Neuronal stem cell (in vitro differentiated cells): ENCODE data around the gene FDXR. TPM values are rescaled to one million over a fixed set of nuclear protein-coding genes. Genes with fewer than 3 reads are reported as not detected.
A peak's percentile ranks its signal among the peaks of the same experiment; 100 is the strongest.

ENCODE experiments used
- DNase-seq: peaks from one replicate; pipeline ENCODE4 v3.0.0-alpha.2; 2013; ENCODE audit warnings: low spot score
- H2AFZ ChIP-seq: one replicate; pipeline ENCODE4 v1.6.1; 2013; ENCODE audit warnings: mild to moderate bottlenecking, low read length, inconsistent platforms
- H2AK5ac ChIP-seq: 2 replicates; pipeline ENCODE4 v1.6.1; 2013; ENCODE audit warnings: low read depth, mild to moderate bottlenecking, inconsistent platforms, low read length, moderate library complexity, mixed read lengths
- H2BK120ac ChIP-seq: 2 replicates; pipeline ENCODE4 v1.6.1; 2013; ENCODE audit warnings: low read depth, mild to moderate bottlenecking, inconsistent platforms, low read length, moderate library complexity, mixed read lengths
- H2BK12ac ChIP-seq: one replicate; pipeline ENCODE4 v1.6.1; 2013; ENCODE audit warnings: low read length, inconsistent platforms
- H2BK15ac ChIP-seq: 2 replicates; pipeline ENCODE4 v1.6.1; 2013; ENCODE audit warnings: mild to moderate bottlenecking, low read length, inconsistent platforms, mixed read lengths
- H2BK5ac ChIP-seq: one replicate; pipeline ENCODE4 v1.6.1; 2013; ENCODE audit warnings: inconsistent platforms, mild to moderate bottlenecking, low read length, moderate library complexity
- H3K14ac ChIP-seq: one replicate; pipeline ENCODE4 v1.6.1; 2013; ENCODE audit warnings: low read length, inconsistent platforms
- H3K18ac ChIP-seq: 2 replicates; pipeline ENCODE4 v1.6.1; 2013; ENCODE audit warnings: low read length, inconsistent platforms
- H3K23ac ChIP-seq: 2 replicates; pipeline ENCODE4 v1.6.1; 2013; ENCODE audit warnings: low read depth, mild to moderate bottlenecking, mixed read lengths, low read length, inconsistent platforms; ENCODE audit not compliant: poor library complexity
- H3K27ac ChIP-seq: replicated peaks from 3 replicates; pipeline ENCODE4 v1.5.1; 2013; ENCODE audit warnings: low read length, inconsistent platforms
- H3K27me3 ChIP-seq, 3 experiments: 2 replicates each; pipeline ENCODE4 v1.6.1; 2013; ENCODE audit warnings: low read length in 3 of 3, mild to moderate bottlenecking in 2 of 3, inconsistent platforms in 1 of 3, low read depth in 1 of 3, mixed read lengths in 1 of 3, moderate library complexity in 1 of 3; ENCODE audit not compliant: control insufficient read depth in 3 of 3, insufficient read depth in 3 of 3
- H3K36me3 ChIP-seq, 2 donors: replicated peaks in 1 of 2; 2 replicates each; pipeline ENCODE4 v1.6.1; 2013; ENCODE audit warnings: low read length in 2 of 2; ENCODE audit not compliant: control insufficient read depth in 2 of 2, insufficient read depth in 2 of 2
- H3K4ac ChIP-seq: 2 replicates; pipeline ENCODE4 v1.6.1; 2013; ENCODE audit warnings: inconsistent platforms, mild to moderate bottlenecking, low read length, moderate library complexity
- H3K4me1 ChIP-seq, 2 donors: 1 replicate in 1 of 2; 2 replicates in 1 of 2; pipeline ENCODE4 v1.6.1; 2013; ENCODE audit warnings: low read length in 2 of 2, low read depth in 1 of 2; ENCODE audit not compliant: control insufficient read depth in 2 of 2, insufficient read depth in 1 of 2
- H3K4me2 ChIP-seq: one replicate; pipeline ENCODE4 v1.6.1; 2013; ENCODE audit warnings: mild to moderate bottlenecking, low read length, inconsistent platforms; ENCODE audit not compliant: insufficient read depth, poor library complexity, severe bottlenecking
- H3K4me3 ChIP-seq, 2 donors: 2 replicates each; pipeline ENCODE4 v1.5.1; 2013; ENCODE audit warnings: low read length in 2 of 2, mild to moderate bottlenecking in 2 of 2, inconsistent platforms in 1 of 2, moderate library complexity in 1 of 2
- H3K79me1 ChIP-seq: one replicate; pipeline ENCODE4 v1.6.1; 2013; ENCODE audit warnings: low read depth, mild to moderate bottlenecking, inconsistent platforms, low read length, moderate library complexity
- H3K9ac ChIP-seq: one replicate; pipeline ENCODE4 v1.6.1; 2013; ENCODE audit warnings: mild to moderate bottlenecking, low read depth, low read length, inconsistent platforms; ENCODE audit not compliant: poor library complexity
- H3K9me3 ChIP-seq, 2 donors: replicated peaks in 1 of 2; 2 replicates each; pipeline versions ENCODE3 to v1.6.1; 2013; ENCODE audit warnings: low read length in 2 of 2, mild to moderate bottlenecking in 2 of 2, inconsistent platforms in 1 of 2, low read depth in 1 of 2, mixed read lengths in 1 of 2, moderate library complexity in 1 of 2; ENCODE audit not compliant: control insufficient read depth in 2 of 2, insufficient read depth in 1 of 2
- H4K8ac ChIP-seq: one replicate; pipeline ENCODE4 v1.6.1; 2013; ENCODE audit warnings: low read depth, mild to moderate bottlenecking, inconsistent platforms, low read length, moderate library complexity
- H4K91ac ChIP-seq: one replicate; pipeline ENCODE4 v1.6.1; 2013; ENCODE audit warnings: low read length, low read depth, mild to moderate bottlenecking, inconsistent platforms; ENCODE audit not compliant: poor library complexity
- WGBS, 2 donors: extraction: QIAGEN DNeasy Blood & Tissue Kit; methylation state at CpG; one replicate each; pipeline ENCODE4 v1.1.7; 2013; ENCODE audit warnings: missing lambda C conversion rate in 2 of 2, mixed read lengths in 1 of 2; ENCODE audit not compliant: insufficient read length in 2 of 2, insufficient replicate concordance in 1 of 2; ENCODE audit errors: extremely low coverage in 2 of 2; 5-methylcytosine and 5-hydroxymethylcytosine counted together
- polyA plus RNA-seq, 2 experiments: library from polyadenylated mRNA; stranded (reverse); fragments of 200-250 nt; gene quantifications; one replicate each; pipeline ENCODE4 v1.2.3, GENCODE V29; 2013

The FDXR gene
- polyA plus RNA-seq (2013, experiment 1 of 2), result 13.2 TPM
- 12.0 TPM for polyA plus RNA-seq (2013, experiment 2 of 2)

GRCh38 chr17:74872313-74873036 is at the start of gene FDXR:
Gene FDXR, minus strand, starts transcription at chr17:74872994. Its CDS starts 50 bp downstream, at chr17:74872944.
- peak within 1 kb of the TSS; percentile 97 for H2AFZ ChIP-seq
- H3K18ac ChIP-seq, result peak within 1 kb of the TSS; percentile 99
- peak within 1 kb of the TSS; percentile 76 for H2BK120ac ChIP-seq
- no peak within 1 kb of the TSS for H2BK12ac ChIP-seq
- peaks cover 5 to 30% of the 10 kb centered on the region in 2 donors for H3K36me3 ChIP-seq
- H3K27ac ChIP-seq, result peak within 1 kb of the TSS; percentile 75
- no peak within 1 kb of the TSS for H3K4ac ChIP-seq
- no peak for DNase-seq
- no peak within 1 kb of the TSS for H4K8ac ChIP-seq
- WGBS, 2 donors, result no CpG with 5 or more reads among the region's 38 CpGs
- peak within 1 kb of the TSS; percentile 89 for H3K4me2 ChIP-seq
- peak within 1 kb of the TSS; percentile 92 to 95 for H3K4me3 ChIP-seq
- peak within 1 kb of the TSS; percentile 23 for H2AK5ac ChIP-seq
- H3K23ac ChIP-seq, result peak within 1 kb of the TSS; percentile 96
- H3K4me1 ChIP-seq, result peaks cover 14 to 15% of the 10 kb centered on the region in 2 donors
- H2BK5ac ChIP-seq, result peak within 1 kb of the TSS; percentile 93
- H3K9ac ChIP-seq, result peak within 1 kb of the TSS; percentile 99
- H2BK15ac ChIP-seq, result peak within 1 kb of the TSS; percentile 91
- peaks cover 7% of the 10 kb centered on the region for H3K79me1 ChIP-seq
- peak within 1 kb of the TSS; percentile 100 for H3K14ac ChIP-seq
- H4K91ac ChIP-seq, result no peak within 1 kb of the TSS
- H3K9me3 ChIP-seq, result no peaks in the 10 kb centered on the region
- peaks cover 0 to 15% (median 0%) of the 10 kb centered on the region in 3 experiments for H3K27me3 ChIP-seq

GRCh38 chr17:74922172-74922571 is 49.4 kb upstream of the FDXR start:
- no peak overlapping the region for H3K4me3 ChIP-seq
- H3K9ac ChIP-seq, result no peak overlapping the region
- H3K23ac ChIP-seq, result no peak overlapping the region
- H3K4ac ChIP-seq, result no peak overlapping the region
- no peak overlapping the region for H4K8ac ChIP-seq
- peak overlapping the region; percentile 85 for H2BK15ac ChIP-seq
- H3K4me2 ChIP-seq, result peak overlapping the region; percentile 73
- no peak overlapping the region for H4K91ac ChIP-seq
- H3K4me1 ChIP-seq, result peaks cover 7 to 15% of the 10 kb centered on the region in 2 donors
- no peak overlapping the region for H3K18ac ChIP-seq
- no peaks in the 10 kb centered on the region for H3K36me3 ChIP-seq
- no peak overlapping the region for H2AFZ ChIP-seq
- H3K27ac ChIP-seq, result no peak overlapping the region
- no peak for DNase-seq
- H3K27me3 ChIP-seq, result peaks cover 22 to 83% (median 52%) of the 10 kb centered on the region in 3 experiments
- H2BK12ac ChIP-seq, result no peak overlapping the region
- H2BK5ac ChIP-seq, result peak overlapping the region; percentile 11
- peak overlapping the region; percentile 87 for H2BK120ac ChIP-seq
- H3K9me3 ChIP-seq, result peaks cover 0 to 3% of the 10 kb centered on the region in 2 donors
- H2AK5ac ChIP-seq, result peak overlapping the region; percentile 96
- no CpG with 5 or more reads among the region's 6 CpGs for WGBS, 2 donors
- H3K79me1 ChIP-seq, result peaks cover 6% of the 10 kb centered on the region
- H3K14ac ChIP-seq, result no peak overlapping the region

DNA sequence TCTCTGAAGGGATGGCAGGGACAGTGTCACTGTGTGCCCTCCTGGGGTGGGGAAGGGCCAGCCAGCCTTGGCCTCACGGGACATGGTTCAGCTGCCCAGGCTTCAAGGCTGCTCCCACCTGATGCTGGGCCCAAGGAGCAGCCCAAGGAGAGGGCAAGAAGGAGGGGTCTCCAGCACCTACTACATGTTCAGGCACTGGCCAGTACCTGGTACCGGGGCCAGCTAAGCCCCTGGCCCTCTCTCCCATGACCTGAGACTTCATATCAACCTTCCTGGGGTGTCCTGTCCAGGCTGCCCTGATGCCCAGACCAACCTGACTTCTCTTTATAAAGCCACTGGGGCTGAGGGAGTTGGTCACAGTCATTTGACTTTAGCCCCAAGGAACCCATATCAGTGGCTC is 49.0 kb upstream of the FDXR start:
- no CpG with 5 or more reads among the region's 2 CpGs for WGBS, 2 donors
- H3K4ac ChIP-seq, result peak overlapping the region; percentile 84
- no peak for DNase-seq
- H3K9me3 ChIP-seq, result peaks cover 3% of the 10 kb centered on the region in 2 donors
- no peak overlapping the region for H4K91ac ChIP-seq
- peak overlapping the region; percentile 73 for H3K23ac ChIP-seq
- no peak overlapping the region for H3K4me2 ChIP-seq
- H3K4me1 ChIP-seq, result peaks cover 9 to 15% of the 10 kb centered on the region in 2 donors
- no peak overlapping the region for H3K14ac ChIP-seq
- H3K9ac ChIP-seq, result no peak overlapping the region
- peaks cover 22 to 78% (median 48%) of the 10 kb centered on the region in 3 experiments for H3K27me3 ChIP-seq
- peak overlapping the region; percentile 96 for H2AK5ac ChIP-seq
- H2BK5ac ChIP-seq, result peak overlapping the region; percentile 87
- H2BK120ac ChIP-seq, result peak overlapping the region; percentile 47
- H2BK12ac ChIP-seq, result peak overlapping the region; percentile 73
- peak overlapping the region; percentile 89 for H2BK15ac ChIP-seq
- H4K8ac ChIP-seq, result no peak overlapping the region
- H2AFZ ChIP-seq, result no peak overlapping the region
- no peak overlapping the region for H3K4me3 ChIP-seq
- no peak overlapping the region for H3K27ac ChIP-seq
- H3K79me1 ChIP-seq, result peaks cover 6% of the 10 kb centered on the region
- H3K36me3 ChIP-seq, result no peaks in the 10 kb centered on the region
- H3K18ac ChIP-seq, result peak overlapping the region; percentile 91

GRCh38 chr17:74921026-74921681 is 48.4 kb upstream of the FDXR start:
- WGBS, 2 donors, result no CpG with 5 or more reads among the region's 19 CpGs
- Histone ChIP-seq H2BK120ac (peak overlapping the region; percentile 47), H2BK15ac (peak overlapping the region; percentile 89), H3K18ac (peak overlapping the region; percentile 91), H3K14ac (no peak overlapping the region), H2AK5ac (peak overlapping the region; percentile 96), H2BK5ac (peak overlapping the region; percentile 87), H2BK12ac (peak overlapping the region; percentile 73), H3K9me3 (peaks cover 3% of the 10 kb centered on the region in 2 donors), H2AFZ (peak overlapping the region; percentile 81), H4K91ac (no peak overlapping the region), H3K36me3 (no peaks in the 10 kb centered on the region), H3K27ac (no peak overlapping the region), H3K27me3 (peaks cover 22 to 73% (median 45%) of the 10 kb centered on the region in 3 experiments), H3K4me1 (peaks cover 10 to 15% of the 10 kb centered on the region in 2 donors), H3K9ac (peak overlapping the region; percentile 60), H3K4ac (peak overlapping the region; percentile 84), H4K8ac (no peak overlapping the region), H3K79me1 (peaks cover 6% of the 10 kb centered on the region), H3K4me2 (no peak overlapping the region), H3K23ac (peak overlapping the region; percentile 73), H3K4me3 (no peak overlapping the region)
- DNase-seq, result no peak
